H7 (cell line): ENCODE results near the gene MYO1F. TPM values are rescaled to one million over a fixed set of nuclear protein-coding genes. Genes with fewer than 3 reads are reported as not detected.
"Not testable (repeated sequence)": the region's sequence is repeated elsewhere in the genome, so short reads cannot be mapped to it uniquely, and the experiment has no call there.

ENCODE experiments used
- DNase-seq: peaks from one replicate; pipeline ENCODE4 v3.0.0; 2012
- H3K27me3 ChIP-seq: 2 replicates; pipeline ENCODE4 v1.6.0; 2011; ENCODE audit warnings: mild to moderate bottlenecking, low read length; ENCODE audit not compliant: control insufficient read depth, insufficient read depth
- H3K36me3 ChIP-seq: replicated peaks from 2 replicates; pipeline ENCODE4 v1.5.1; 2011; ENCODE audit warnings: low read length; ENCODE audit not compliant: control insufficient read depth, insufficient read depth
- H3K4me3 ChIP-seq: 2 replicates; pipeline ENCODE4 v1.5.1; 2011; ENCODE audit warnings: low read depth, mild to moderate bottlenecking, control low read depth, low read length, moderate library complexity; ENCODE audit not compliant: insufficient read depth
- total RNA-seq: library from RNA; depleted of rRNA; stranded (reverse); fragments of >200 nt; shearing (Covaris generic); gene quantifications from 2 replicates; pipeline ENCODE4 v1.2.3, GENCODE V29; 2014

Gene MYO1F
- total RNA-seq, 1 experiment from 2014 or later, result 4.5 TPM

GRCh38 chr19:8564866-8565265 lies 12.4 kb downstream of the MYO1F start:
- DNase-seq, H3K36me3 ChIP-seq, H3K27me3 ChIP-seq, H3K4me3 ChIP-seq: not testable (repeated sequence)

GRCh38 chr19:8561075-8561764 lies 16.0 kb downstream of the MYO1F start:
- DNase-seq, result peak; percentile 79
- no peaks in the 10 kb centered on the region for H3K27me3 ChIP-seq

GRCh38 chr19:8558325-8558724 lies 18.9 kb downstream of the MYO1F start:
- Histone ChIP-seq H3K36me3 (no peaks in the 10 kb centered on the region), H3K27me3 (no peaks in the 10 kb centered on the region), H3K4me3 (no peak overlapping the region)
- DNase-seq, result no peak

More at GRCh38 chr19:8561075-8561764, 16.0 kb downstream of the MYO1F start:
- H3K36me3 ChIP-seq, result no peaks in the 10 kb centered on the region
- no peak overlapping the region for H3K4me3 ChIP-seq

- peak; percentile 27 for DNase-seq
- H3K4me3 ChIP-seq, result no peak overlapping the region
- no peaks in the 10 kb centered on the region for H3K27me3 ChIP-seq
- H3K36me3 ChIP-seq, result no peaks in the 10 kb centered on the region
These were observed 19.5 kb downstream of the MYO1F start for GRCh38 chr19:8557642-8558238.

- H3K4me3 ChIP-seq, DNase-seq, H3K36me3 ChIP-seq, H3K27me3 ChIP-seq: not testable (repeated sequence)
These were observed 23.5 kb downstream of the MYO1F start for GRCh38 chr19:8553729-8554128.

- peak; percentile 92 for DNase-seq
- no peaks in the 10 kb centered on the region for H3K27me3 ChIP-seq
- H3K4me3 ChIP-seq, result no peak overlapping the region
- H3K36me3 ChIP-seq, result peaks cover 1% of the 10 kb centered on the region; the same call in 1 of the 2 replicates
These were observed 24.4 kb downstream of the MYO1F start for GRCh38 chr19:8552810-8553209.

GRCh38 chr19:8550070-8550469 lies 27.2 kb downstream of the MYO1F start:
- Histone ChIP-seq H3K27me3 (no peaks in the 10 kb centered on the region), H3K4me3 (no peak overlapping the region), H3K36me3 (peaks cover 4% of the 10 kb centered on the region)
- DNase-seq, result no peak

GRCh38 chr19:8545743-8546142 lies 31.5 kb downstream of the MYO1F start:
- H3K4me3 ChIP-seq, result no peak overlapping the region
- no peaks in the 10 kb centered on the region for H3K27me3 ChIP-seq
- H3K36me3 ChIP-seq, result peaks cover 4% of the 10 kb centered on the region
- DNase-seq, result no peak

- no peak overlapping the region for H3K4me3 ChIP-seq
- DNase-seq, result no peak
- peaks cover 4% of the 10 kb centered on the region for H3K36me3 ChIP-seq
- no peaks in the 10 kb centered on the region for H3K27me3 ChIP-seq
These were observed 33.1 kb downstream of the MYO1F start for GRCh38 chr19:8544168-8544567.

GRCh38 chr19:8539621-8540149 lies 37.6 kb downstream of the MYO1F start:
- no peak for DNase-seq
- H3K4me3 ChIP-seq, result no peak overlapping the region
- no peaks in the 10 kb centered on the region for H3K27me3 ChIP-seq
- H3K36me3 ChIP-seq, result no peaks in the 10 kb centered on the region

GRCh38 chr19:8537099-8537498 lies 40.1 kb downstream of the MYO1F start:
- H3K27me3 ChIP-seq, result no peaks in the 10 kb centered on the region
- H3K36me3 ChIP-seq, result no peaks in the 10 kb centered on the region
- no peak overlapping the region for H3K4me3 ChIP-seq
- DNase-seq, result no peak

- Histone ChIP-seq H3K27me3 (no peaks in the 10 kb centered on the region), H3K4me3 (no peak overlapping the region), H3K36me3 (no peaks in the 10 kb centered on the region)
- DNase-seq, result peak; percentile 64
These were observed 41.0 kb downstream of the MYO1F start for GRCh38 chr19:8536282-8536681.

- H3K27me3 ChIP-seq, result peaks cover under 1% of the 10 kb centered on the region; the same call in 1 of the 2 replicates
- H3K36me3 ChIP-seq, result no peaks in the 10 kb centered on the region
- no peak for DNase-seq
- H3K4me3 ChIP-seq, result no peak overlapping the region
These were observed 45.0 kb downstream of the MYO1F start for GRCh38 chr19:8532225-8532624.

- H3K4me3 ChIP-seq, result no peak overlapping the region
- H3K36me3 ChIP-seq, result no peaks in the 10 kb centered on the region
- DNase-seq, result no peak
- peaks cover 3% of the 10 kb centered on the region for H3K27me3 ChIP-seq
These were observed 45.8 kb downstream of the MYO1F start for GRCh38 chr19:8531470-8531869.

GRCh38 chr19:8530061-8530679 lies 47.1 kb downstream of the MYO1F start:
- Histone ChIP-seq H3K4me3 (no peak overlapping the region), H3K27me3 (peaks cover 3% of the 10 kb centered on the region), H3K36me3 (no peaks in the 10 kb centered on the region)
- peak; percentile 51 for DNase-seq
